ENCODE results near the gene INVS. TPM values are rescaled to one million over a fixed set of nuclear protein-coding genes. Genes with fewer than 3 reads are reported as not detected.

The INVS gene
- polyA plus RNA-seq, 3 donors: 2.9 to 6.7 (median 4.2) TPM

DNA sequence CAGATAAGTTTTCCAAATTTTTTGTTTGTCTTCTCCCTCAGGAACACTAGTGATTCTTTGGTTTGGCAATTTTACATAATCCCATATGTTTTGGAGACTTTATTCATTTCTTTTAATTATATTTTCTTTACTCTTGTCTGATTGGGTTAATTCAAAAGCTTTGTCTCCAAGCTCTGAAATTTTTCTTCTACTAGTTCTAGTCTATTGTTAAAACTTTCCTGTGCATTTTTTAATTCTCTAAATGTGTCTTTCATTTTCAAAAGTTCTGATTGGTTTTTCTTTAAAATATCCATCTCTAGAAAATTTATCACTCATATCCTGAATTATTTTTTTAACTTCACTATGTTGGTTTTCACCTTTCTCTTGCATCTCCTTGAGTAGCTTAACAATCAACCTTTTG is 92.2 kb downstream of the INVS start:
- no peak overlapping the region for H3K9ac ChIP-seq (ENCODE audit: insufficient read depth, low read length, poor library complexity, severe bottlenecking)
- peaks cover 13 to 25% of the 10 kb centered on the region in 2 donors for H3K9me3 ChIP-seq (replicated peaks in 1 of 2; ENCODE audit: control insufficient read depth in 1 of 2, insufficient read depth in 1 of 2, low read length in 2 of 2)
- no peaks in the 10 kb centered on the region for H3K79me2 ChIP-seq (ENCODE audit: insufficient read depth, low read length)
- H3K27ac ChIP-seq (ENCODE audit: low read depth in 1 of 2, low read length in 2 of 2): no peak overlapping the region
- TF ChIP-seq, protein P1, sequence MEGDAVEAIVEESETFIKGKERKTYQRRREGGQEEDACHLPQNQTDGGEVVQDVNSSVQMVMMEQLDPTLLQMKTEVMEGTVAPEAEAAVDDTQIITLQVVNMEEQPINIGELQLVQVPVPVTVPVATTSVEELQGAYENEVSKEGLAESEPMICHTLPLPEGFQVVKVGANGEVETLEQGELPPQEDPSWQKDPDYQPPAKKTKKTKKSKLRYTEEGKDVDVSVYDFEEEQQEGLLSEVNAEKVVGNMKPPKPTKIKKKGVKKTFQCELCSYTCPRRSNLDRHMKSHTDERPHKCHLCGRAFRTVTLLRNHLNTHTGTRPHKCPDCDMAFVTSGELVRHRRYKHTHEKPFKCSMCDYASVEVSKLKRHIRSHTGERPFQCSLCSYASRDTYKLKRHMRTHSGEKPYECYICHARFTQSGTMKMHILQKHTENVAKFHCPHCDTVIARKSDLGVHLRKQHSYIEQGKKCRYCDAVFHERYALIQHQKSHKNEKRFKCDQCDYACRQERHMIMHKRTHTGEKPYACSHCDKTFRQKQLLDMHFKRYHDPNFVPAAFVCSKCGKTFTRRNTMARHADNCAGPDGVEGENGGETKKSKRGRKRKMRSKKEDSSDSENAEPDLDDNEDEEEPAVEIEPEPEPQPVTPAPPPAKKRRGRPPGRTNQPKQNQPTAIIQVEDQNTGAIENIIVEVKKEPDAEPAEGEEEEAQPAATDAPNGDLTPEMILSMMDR (IDR thresholded peaks at IDR 0.05): no peak
- H3K4me2 ChIP-seq (replicated peaks; ENCODE audit: extremely low read depth, low read length, poor library complexity, severe bottlenecking): no peak overlapping the region
- H3K4me1 Mint-ChIP-seq: no peaks in the 10 kb centered on the region
- H3K27me3 Mint-ChIP-seq (ENCODE audit: low read depth in 3 of 3): peaks cover 0 to 1% (median 1%) of the 10 kb centered on the region in 3 donors
- intact Hi-C loops (cut with micrococcal nuclease): no loop called here
- H3K36me3 ChIP-seq (replicated peaks in 1 of 2; ENCODE audit: control insufficient read depth in 1 of 2, insufficient read depth in 2 of 2, low read length in 2 of 2): no peaks in the 10 kb centered on the region
- peaks cover 24 to 45% (median 34%) of the 10 kb centered on the region in 7 donors for H3K9me3 Mint-ChIP-seq
- no peaks in the 10 kb centered on the region for H4K20me1 ChIP-seq (ENCODE audit: insufficient read depth, low read length)
- peaks cover 3 to 24% of the 10 kb centered on the region in 2 donors for H3K36me3 Mint-ChIP-seq
- no peaks in the 10 kb centered on the region for H3K27me3 ChIP-seq (ENCODE audit: control insufficient read depth in 2 of 2, insufficient read depth in 2 of 2, low read length in 2 of 2)
- no peak for DNase-seq
- no peak overlapping the region for H3K4me3 ChIP-seq (replicated peaks in 1 of 3; ENCODE audit: low read depth in 2 of 3, low read length in 3 of 3)
- H3K4me3 Mint-ChIP-seq: no peak overlapping the region
- H3K4me1 ChIP-seq (ENCODE audit: control insufficient read depth in 1 of 2, insufficient read depth in 2 of 2, low read length in 2 of 2): no peaks in the 10 kb centered on the region
- H3K27ac Mint-ChIP-seq: no peak overlapping the region
- H2AFZ ChIP-seq (ENCODE audit: insufficient read depth, low read depth, low read length, poor library complexity, severe bottlenecking): no peak overlapping the region

DNA sequence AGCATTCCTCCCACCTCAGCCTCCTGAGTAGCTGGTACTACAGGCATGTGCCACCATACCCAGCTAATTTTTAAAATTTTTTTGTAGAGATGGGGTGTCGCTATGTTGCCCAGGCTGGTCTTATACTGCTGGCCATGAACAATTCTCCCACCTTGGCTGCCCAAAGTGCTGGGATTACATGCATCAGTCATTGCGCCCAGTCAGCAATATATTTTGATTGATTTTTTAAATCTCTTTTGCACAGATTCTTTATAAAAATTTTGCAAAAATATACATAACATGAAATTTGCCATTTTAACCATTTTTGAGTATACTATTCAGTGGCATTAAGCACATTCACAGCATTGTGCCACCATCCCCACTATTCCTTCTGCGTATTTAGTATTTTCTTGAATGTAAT is 94.0 kb downstream of the INVS start:
- Histone ChIP-seq H3K36me3 (replicated peaks in 1 of 2; ENCODE audit: control insufficient read depth in 1 of 2, insufficient read depth in 2 of 2, low read length in 2 of 2) (no peaks in the 10 kb centered on the region), H3K27ac (ENCODE audit: low read depth in 1 of 2, low read length in 2 of 2) (no peak overlapping the region), H3K27me3 (ENCODE audit: control insufficient read depth in 2 of 2, insufficient read depth in 2 of 2, low read length in 2 of 2) (no peaks in the 10 kb centered on the region), H3K79me2 (ENCODE audit: insufficient read depth, low read length) (no peaks in the 10 kb centered on the region), H3K4me3 (replicated peaks in 1 of 3; ENCODE audit: low read depth in 2 of 3, low read length in 3 of 3) (no peak overlapping the region), H4K20me1 (ENCODE audit: insufficient read depth, low read length) (no peaks in the 10 kb centered on the region), H3K9me3 (replicated peaks in 1 of 2; ENCODE audit: control insufficient read depth in 1 of 2, insufficient read depth in 1 of 2, low read length in 2 of 2) (peaks cover 13 to 25% of the 10 kb centered on the region in 2 donors), H2AFZ (ENCODE audit: insufficient read depth, low read depth, low read length, poor library complexity, severe bottlenecking) (no peak overlapping the region), H3K4me1 (ENCODE audit: control insufficient read depth in 1 of 2, insufficient read depth in 2 of 2, low read length in 2 of 2) (no peaks in the 10 kb centered on the region), H3K4me2 (replicated peaks; ENCODE audit: extremely low read depth, low read length, poor library complexity, severe bottlenecking) (no peak overlapping the region), H3K9ac (ENCODE audit: insufficient read depth, low read length, poor library complexity, severe bottlenecking) (no peak overlapping the region)
- H3K9me3 Mint-ChIP-seq: peaks cover 23 to 38% (median 26%) of the 10 kb centered on the region in 7 donors
- TF ChIP-seq, protein P1 (IDR thresholded peaks at IDR 0.05): no peak
- peaks cover 0 to 1% (median 1%) of the 10 kb centered on the region in 3 donors for H3K27me3 Mint-ChIP-seq (ENCODE audit: low read depth in 3 of 3)
- no CpG with 5 or more reads among the region's 3 CpGs for WGBS (ENCODE audit: insufficient coverage)
- DNase-seq: no peak
- H3K4me1 Mint-ChIP-seq: no peaks in the 10 kb centered on the region
- peaks cover 2 to 22% of the 10 kb centered on the region in 2 donors for H3K36me3 Mint-ChIP-seq
- no peak overlapping the region for H3K4me3 Mint-ChIP-seq
- intact Hi-C loops (cut with micrococcal nuclease): no loop called here
- H3K27ac Mint-ChIP-seq: no peak overlapping the region
